Measurements from ENCODE around the gene B3GNT3.
"Not testable (repeated sequence)": the region's sequence is repeated elsewhere in the genome, so short reads cannot be mapped to it uniquely, and the experiment has no call there.

B3GNT3 gene

DNA sequence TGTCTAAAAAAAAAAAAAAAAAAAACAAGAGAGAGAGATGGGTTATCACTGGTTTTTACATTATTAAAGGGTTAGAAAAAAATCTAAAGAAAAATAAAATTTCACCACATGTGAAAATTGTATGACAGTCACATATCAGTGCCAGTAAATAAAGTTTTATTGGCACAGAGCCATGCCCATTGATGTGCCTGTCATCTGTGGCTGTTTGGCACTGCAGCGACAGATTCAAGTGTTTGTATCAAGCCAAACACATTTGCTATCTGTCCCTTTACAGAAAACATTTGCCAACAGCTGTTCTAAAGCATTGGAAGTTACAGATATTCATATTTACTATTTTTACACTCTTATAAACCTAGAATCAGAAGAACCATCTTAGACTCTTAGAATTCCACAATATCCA lies 27.4 kb upstream of the B3GNT3 start:
- DNase-seq = no peak

DNA sequence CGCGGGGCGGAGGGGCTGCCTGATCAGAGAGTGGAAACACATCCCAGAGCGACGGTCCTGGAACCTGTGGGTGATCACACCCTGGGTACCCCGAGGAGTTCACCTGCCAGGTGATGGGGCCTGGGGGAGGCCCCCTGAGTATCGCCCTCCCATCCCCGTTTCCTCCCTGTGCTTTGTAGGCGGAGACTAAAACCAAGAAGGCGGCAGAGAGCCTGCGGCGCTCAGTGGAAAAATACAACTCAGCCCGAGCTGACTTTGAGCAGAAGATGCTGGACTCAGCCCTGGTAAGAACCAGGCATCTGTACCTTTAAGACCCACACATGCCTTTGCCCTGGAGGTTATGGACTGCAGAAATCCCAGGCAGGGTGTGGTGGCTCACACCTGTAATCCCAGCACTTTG lies 24.3 kb upstream of the B3GNT3 start:
- DNase-seq = no peak

DNA sequence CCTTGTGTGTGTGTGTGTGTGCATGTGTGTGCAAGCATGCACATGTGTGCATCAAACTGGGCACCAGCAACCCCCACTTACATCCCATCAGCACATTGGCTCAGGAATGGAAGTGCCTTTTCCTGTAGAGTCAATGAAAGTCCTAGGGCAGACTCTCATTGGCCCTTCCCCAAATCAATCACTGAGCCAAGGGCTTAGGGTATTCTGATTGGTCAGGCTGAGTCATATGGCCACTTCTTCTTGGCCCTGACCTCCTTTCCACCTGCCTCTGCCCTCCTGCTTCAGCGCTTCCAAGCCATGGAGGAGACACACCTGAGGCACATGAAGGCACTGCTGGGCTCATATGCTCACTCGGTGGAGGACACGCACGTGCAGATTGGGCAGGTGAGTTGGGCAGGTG lies 22.8 kb upstream of the B3GNT3 start:
- no peak for DNase-seq

DNA sequence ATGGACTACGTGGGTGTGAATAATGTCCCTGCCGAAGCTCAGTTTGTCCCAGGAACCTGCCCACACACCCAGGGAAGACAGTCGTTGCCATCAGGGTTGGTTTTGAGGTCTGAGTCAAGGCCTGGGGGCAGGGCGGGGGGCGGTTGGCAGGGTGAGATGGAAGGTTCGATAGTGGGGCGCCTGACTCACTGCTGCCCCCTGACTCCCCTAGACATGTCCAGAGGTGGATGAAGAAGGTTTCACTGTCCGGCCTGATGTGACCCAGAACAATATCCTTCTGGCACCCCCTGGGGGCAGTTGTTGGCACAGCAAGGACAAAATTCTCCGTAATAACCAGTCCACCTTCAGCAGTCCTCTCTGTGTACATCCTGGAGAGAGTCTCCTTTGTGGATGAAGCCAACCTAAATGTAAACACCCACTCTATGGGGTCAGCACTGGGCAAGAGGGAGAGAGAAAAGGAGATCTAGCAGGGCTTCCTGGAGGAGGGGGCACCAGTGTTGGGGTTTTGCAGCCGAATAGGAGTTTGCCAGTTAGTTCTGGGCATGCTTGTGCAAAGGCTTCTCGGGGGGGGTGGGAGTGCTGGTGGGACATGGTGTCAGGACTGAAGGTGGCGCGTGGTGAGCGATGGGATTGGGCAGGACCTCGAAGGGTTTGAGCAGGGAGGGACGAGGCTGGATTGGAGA lies 19.6 kb upstream of the B3GNT3 start:
- peak; percentile 35 for DNase-seq

DNA sequence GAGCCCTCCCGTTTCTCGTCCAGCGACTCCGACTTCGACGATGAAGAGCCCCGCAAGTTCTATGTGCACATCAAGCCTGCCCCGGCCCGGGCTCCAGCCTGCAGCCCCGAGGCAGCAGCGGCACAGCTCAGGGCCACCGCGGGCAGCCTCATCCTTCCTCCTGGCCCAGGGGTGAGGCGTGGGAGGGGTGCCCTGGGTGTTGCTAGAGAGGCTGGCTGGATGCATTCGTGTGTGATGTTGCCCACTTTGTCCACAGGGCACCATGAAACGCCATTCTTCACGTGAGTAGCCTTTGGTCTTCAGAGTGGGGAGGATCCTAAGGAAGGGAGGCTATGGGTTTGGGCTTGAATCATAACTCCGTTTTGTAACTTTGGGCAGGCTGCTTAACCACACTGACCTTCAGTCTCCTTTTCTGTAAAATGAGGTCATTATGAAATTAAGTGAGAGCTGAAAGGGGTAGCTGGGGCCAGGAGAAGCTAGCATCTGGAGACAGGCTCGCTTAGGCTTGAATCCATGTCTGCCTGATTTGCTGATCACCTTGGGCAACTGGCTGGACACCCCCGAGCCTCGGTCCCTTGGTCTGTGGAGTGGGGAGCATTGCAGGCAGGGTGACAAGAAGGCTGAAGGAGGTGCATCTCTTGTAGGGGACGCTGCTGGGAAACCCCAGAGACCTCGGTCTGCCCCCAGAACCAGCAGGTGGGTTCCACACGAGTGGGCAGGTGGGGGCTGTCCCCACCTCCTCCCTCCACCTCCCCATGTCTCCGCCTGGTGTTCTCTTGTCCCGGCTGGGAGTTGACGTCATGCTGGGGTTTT lies 18.7 kb upstream of the B3GNT3 start:
- no peak for DNase-seq

DNA sequence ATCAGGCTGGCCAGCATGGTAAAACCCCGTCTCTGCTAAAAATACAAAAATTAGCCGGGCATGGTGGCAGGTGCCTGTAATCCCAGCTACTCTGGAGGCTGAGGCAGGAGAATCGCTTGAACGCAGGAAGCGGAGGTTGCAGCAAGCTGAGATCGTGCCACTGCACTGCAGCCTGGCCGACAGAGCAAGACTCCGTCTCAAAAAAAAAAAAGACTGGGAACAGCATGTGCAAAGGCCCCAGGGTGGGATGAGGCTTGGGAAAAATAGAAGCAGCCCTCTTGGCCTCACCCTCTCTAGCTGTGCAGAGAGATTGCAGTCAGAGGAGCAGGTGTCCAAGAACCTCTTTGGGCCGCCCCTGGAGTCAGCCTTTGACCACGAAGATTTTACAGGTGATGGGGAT lies 17.1 kb upstream of the B3GNT3 start:
- DNase-seq = not testable (repeated sequence)

DNA sequence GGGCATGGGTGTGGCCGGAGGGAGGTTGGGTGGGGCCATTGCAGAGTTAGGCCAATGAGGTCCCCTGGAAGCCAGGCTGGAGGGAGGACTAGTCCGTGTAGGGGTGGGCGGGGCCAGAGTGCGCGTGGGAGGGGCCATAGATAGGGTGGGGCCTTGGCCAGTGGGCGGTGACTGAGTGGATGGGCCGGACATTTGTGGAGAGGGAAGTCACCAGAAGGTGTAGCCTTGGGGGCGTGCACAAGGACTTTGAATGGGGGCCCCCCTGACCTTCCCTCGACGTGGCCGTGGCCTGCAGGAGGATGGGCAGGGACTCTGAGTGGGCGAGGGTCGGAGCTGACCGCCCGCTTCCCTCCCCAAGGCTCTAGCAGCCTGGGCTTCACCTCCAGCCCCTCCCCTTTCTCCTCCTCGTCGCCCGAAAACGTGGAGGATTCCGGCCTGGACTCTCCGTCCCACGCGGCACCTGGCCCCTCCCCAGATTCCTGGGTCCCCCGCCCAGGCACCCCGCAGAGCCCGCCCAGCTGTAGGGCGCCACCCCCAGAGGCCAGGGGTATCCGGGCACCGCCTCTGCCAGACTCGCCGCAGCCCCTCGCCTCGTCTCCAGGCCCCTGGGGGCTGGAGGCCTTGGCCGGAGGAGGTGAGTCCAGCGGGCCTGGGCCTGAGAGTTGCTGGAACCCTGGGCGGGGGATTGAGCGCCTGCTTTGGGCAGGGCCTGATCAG lies 16.5 kb upstream of the B3GNT3 start:
- DNase-seq = no peak

DNA sequence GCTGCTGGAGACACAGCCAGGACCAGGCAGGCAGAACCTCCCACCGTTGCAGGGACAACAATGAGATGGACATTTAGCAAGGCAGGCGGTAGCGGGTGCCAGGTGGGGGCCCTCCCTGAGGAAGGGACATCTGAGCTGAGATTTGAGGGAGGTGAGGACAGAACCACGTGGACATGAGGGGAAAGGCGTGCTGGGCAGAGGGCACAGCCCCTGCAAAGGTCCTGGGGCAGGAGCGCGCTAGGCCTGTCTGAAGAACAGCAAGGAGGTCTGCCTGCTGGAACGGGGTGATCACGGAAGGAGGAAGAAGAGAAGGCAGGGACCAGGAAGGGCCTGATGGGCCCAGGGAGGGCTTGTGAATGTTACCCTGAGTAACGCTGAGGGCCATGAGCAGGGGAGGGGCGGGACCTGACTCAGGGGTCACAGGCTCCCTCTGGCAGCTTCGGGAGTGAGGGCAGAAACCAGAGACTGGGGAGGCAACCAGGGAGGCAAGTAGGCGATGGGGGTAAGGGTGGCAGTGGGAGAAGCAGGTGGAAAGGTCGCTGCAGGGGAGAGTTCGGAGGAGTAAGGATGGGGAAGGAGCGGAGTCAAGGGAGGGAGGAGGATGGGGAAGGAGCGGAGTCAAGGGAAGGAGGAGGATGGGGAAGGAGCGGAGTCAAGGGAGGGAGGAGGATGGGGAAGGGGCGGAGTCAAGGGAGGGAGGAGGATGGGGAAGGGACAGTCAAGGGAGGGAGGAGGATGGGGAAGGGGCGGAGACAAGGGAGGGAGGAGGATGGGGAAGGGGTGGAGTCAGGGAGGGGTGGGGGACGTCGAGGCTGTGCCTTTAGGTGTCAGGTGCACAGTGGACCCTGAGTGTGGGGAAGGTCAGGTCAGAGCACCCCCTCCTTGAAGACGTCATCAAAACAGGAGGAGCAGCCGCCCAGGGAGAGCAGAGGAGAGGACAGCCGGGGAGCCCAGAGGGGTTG lies 15.7 kb upstream of the B3GNT3 start:
- DNase-seq = no peak

DNA sequence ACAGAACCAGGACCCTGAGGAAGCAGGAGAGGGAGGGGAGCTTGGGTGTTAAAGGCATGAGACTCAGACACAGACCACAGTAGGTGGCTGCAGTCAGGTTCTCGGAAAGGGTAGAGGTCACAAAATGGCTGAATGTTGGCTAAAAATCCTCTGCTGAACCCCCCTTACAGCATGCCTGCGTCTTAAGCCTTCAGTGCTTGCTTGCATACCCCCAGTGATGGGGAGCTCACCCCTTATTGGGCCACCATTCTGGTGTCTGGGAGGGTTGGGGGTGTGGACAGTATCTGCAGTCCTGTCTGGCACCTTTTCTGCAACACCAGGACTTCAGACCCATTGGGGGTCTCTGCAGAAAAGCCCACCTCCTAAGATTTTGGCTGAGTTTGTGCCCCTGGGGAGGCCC lies 14.2 kb upstream of the B3GNT3 start:
- DNase-seq = no peak

DNA sequence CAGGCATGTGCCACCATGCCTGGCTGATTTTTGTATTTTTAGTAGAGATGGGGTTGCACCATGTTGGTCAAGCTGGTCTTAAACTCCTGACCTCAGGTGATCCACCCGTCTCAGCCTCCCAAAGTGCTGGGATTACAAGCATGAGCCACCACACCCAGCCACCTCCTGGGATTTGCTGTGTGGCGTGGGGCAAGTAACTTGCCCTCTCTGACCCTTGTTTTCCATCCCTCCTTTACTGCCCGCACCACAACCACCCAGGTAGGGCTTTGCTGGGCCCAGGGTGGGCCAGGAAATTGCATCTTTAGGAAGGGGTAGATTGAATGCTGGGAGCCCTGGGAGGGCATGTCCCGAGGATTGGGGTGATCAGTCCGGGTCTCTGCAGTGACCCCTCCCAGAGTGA lies 11.2 kb upstream of the B3GNT3 start:
- not testable (repeated sequence) for DNase-seq

DNA sequence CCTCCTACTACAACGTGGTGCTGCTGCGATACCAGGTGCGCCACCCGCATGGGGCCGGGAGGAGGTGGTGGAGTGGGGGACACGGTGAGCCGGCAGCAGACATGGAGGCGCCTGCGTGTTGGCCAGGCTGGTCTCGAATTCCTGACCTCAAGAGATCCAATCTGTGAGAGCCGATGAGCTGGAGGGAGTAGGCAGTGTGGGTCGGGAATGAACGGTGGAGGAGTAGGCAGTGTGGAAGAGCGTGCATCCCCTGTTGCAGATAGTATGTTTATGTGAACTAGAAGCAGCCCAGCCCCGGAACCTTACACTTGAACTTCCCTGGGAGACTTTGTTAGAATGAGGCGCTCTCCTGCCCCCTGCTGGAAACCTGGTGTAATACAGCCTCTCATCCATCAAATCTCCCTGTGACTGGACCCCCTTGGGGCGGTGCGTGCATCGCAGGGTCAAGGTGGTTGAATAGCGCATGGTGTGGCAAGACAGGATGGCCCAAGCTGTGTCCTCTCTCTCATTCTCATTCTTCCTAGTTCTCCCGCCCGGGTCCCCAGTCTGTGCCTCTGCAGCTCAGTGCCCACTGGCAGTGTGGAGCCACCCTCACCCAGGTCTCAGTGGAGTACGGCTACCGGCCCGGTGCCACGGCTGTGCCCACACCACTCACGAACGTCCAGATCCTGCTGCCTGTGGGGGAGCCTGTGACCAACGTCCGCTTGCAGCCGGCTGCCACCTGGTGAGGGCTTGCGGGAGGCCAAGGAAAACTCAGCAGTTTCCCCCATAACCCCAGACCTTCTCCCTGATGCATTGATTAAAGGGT lies 10.5 kb upstream of the B3GNT3 start:
- peak; percentile 65 for DNase-seq

DNA sequence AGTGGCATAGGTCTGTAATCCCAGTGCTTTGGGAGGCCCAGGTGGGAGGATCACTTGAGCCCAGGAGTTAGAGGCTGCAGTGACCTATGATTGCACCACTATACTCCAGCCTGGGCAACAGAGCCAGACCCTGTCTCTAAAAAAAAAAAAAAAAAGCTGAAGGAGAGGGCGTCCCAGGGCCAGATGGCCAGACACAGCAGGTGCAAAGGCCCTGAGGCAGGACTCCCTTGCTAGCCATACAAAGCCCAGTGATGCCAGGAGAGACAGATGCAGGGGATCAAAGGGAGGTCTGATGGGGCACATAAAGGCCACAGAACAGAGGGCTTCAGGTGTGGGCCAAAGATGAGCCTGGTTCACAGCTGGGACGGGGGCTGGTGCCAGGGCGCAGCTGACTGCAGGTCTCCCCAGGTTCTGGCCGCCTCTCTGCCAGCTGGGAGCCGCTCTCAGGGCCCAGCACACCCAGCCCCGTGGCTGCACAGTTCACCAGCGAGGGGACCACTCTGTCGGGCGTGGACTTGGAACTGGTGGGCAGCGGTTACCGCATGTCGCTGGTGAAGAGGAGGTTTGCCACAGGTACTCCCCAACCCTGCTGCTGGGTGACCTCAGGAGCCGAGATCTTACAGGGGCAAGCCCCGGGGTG lies 7.5 kb upstream of the B3GNT3 start:
- DNase-seq = no peak

DNA sequence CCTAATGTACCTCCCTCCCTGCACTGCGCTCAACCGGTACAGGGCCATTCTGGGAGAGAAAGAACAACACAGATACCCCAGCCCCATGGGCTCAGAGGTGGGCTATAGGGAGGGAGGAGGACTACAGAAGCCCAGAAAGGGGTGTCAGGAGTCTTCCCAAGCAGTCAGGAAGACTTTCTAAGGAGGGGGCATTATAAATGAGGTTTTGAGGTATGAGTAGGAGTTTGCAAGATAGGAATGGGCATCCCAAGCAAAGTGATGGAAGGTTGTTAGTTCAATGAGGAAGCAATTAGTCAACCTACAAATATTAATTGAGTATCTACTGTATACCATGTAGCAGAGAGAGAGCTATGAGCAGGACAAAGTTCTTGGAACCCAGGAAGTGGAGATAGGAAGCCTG lies 6.3 kb upstream of the B3GNT3 start:
- no peak for DNase-seq

DNA sequence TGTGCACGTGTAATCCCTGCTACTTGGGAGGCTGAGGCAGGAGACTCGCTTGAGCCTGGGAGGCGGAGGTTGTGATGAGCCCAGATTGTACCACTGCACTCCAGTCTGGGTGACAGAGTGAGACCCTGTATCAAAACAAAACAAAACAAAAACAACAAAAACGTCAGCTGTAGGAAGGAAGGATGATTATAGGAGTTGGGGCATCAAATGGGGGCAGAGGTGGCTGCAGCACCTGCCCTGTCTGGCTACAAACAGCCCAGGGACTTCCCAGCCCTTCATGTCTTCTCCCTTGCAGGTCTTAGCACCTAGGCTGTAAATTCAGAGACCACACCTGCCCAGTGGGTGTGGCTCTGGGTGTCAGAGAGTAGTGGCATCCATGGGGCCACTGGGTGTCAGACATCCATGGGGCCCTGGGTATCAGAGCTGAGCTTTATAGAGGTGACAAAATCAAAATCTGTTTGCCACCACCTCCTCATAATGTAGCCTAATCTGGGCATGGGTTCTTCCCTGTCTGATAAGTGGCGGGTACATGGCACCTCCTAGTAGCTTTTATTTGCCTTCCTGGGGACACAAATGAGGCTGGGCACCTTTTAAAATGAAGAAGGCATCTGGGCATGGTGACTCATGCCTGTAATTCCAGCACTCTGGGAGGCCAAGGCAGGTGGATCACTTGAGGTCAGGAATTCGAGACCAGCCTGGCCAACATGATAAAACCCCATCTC lies 4.7 kb upstream of the B3GNT3 start:
- no peak for DNase-seq

DNA sequence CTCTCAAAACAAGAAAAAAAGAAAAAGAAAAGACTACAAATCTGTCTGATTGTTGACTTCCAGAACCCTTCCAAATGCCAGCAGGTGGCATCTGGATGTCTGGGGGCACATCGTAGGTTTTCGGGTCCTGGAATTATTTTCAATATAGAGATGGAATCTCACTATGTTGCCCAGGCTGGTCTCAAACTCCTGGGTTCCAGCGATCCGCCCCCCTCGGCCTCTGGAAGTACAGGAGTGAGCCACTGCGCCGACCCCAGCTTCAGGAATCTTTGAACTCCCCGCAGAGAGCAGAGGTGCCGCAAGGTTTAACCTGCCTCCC lies 567 bp upstream of the B3GNT3 start:
- no peak for DNase-seq

DNA sequence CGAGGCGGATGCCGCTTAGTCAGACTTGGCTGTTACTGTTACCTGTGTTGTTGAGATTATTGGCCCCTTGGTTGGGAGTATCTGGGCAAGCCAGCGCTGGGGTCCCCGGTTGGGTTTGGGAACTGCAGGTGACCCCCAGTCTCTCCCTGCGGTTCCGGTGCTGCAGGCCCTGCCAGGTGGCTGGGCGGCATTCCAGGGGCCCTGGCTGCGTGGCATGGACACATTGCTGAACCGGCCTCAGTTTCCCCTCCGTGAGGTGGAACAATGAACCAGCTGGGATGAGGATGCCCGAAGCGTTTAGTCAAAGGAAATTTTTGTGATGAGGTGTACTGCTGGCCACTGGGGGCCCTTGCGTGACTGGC lies 538 bp downstream of the B3GNT3 start:
- DNase-seq = no peak

DNA sequence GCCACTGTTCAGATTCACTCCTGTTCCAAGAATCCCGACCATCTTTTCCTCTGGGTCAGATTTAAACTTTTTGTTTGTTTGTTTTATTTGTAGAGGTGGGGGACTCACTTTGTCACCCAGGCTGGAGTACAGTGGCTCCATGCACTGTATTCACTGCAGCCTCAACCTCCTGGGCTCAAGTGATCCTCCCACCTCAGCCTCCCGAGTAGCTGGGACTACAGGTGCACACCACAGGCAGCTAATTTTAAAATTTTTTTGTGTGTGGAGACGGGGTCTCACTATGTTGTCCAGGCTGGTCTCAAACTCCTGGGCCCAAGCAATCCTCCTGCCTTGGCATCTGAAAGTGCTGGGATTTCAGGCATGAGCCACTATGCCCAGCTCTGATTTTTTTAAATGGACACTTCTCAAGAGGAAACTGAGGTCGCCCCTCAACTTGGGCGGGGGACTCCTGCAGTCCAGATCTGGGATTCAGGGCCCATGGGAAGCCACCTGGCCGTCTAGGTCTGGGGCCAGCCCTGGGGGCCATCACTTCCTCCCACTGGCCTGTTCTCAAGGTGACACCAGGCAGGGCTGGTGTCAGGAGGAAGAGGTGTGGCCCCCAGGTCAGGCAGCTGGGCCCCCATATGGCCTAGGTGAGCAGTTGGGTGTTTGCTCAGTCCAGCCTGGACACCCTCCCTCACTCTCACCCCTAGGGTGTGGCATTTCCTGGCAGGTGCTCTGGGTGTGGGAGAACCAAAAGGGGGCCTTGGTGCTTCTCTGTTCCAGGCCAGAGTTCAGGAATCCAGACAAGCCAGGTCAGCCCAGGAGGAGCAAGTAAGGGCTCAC lies 1.3 kb downstream of the B3GNT3 start:
- DNase-seq = no peak

DNA sequence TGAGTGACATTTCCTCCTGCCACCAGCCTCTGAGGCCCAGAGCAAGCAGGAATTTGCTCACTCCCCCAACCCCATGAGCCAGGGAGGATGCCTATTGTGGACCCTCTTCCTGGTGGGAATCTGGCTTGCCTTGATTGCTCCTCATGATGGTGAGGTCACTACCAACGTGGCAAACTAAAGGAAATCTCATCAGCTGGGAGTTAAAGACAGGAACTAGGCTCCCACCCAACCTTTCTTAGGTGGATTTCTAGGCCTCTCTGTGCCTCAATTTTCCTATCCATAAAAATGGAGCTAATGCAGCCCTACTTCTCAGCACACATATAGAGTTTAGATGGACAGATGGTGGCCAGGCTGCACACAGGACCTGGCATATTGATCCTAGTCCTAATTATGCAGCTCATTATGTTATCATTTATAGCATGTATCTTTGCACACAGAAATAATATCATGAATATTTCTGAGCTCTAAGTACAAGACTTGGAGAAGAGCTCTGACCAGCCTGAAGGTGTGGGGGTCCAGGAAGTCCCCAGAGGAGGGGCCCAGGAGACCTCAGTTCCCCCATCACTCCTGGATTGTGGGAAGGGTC lies 2.0 kb downstream of the B3GNT3 start:
- DNase-seq = no peak

DNA sequence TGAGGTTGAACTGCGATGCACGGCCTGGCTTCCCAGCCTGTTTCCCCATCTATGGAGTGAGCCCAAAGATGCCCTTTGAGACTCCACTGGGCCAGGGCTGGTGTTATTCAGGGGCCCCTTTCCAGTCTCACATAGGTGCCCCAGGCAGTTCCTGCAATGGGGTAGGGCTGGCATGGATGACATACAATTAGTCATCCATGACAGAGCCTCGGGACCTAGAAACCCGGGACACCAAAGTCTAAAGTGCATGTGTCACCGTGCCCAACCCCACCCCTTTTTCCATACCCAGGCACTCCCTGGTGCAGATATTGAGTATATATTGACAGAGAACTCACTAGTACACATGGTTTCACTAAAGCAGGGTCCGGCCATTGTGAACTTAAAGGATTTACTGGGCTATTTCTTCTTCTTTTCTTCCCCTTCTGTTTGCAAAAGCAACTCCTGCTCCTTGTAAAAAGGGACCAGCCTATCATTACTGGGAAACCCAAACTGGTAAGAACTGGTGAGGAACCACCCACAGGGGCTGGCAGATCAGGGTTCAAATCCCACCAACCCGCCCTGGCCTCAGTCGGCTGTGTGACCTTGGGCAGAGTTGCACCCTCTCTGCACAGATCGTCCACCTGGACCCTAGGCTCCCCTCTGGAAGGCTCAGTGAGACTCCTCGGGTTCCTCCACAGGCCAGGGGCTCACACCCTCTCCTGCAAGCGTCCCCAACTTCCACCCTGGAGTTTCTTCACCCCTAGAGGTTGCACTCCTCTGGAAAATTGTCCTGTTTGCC lies 2.7 kb downstream of the B3GNT3 start:
- no peak for DNase-seq
